Stimulated activated naive CD8-positive, alpha-beta T cell treated with anti-CD3 and anti-CD28 coated beads, Interleukin-15, amount 100 ng/mL, for 72 hours (primary cell): ENCODE results near the gene PTGS1.

Experiments
- ATAC-seq: fragments of 150-1000 bp; cut with Tn5 transposase; 2 replicates; pipeline ENCODE4 v1.10.0; 2021; ENCODE audit warnings: mild to moderate bottlenecking, moderate library complexity
- DNase-seq, 2 donors: peaks; one replicate each; pipeline ENCODE4 v3.0.0; 2021 to 2022
- H3K27ac Mint-ChIP-seq, 2 donors: one replicate each; pipeline ENCODE4 v1.8.0; 2022; ENCODE audit warnings: mild to moderate bottlenecking in 2 of 2, mixed read lengths in 2 of 2, moderate library complexity in 2 of 2
- H3K27me3 Mint-ChIP-seq: one replicate; pipeline ENCODE4 v1.8.0; 2022; ENCODE audit warnings: mixed read lengths
- H3K4me1 Mint-ChIP-seq: one replicate; pipeline ENCODE4 v1.8.0; 2022; ENCODE audit warnings: mild to moderate bottlenecking, mixed read lengths
- H3K4me3 Mint-ChIP-seq, 2 donors: one replicate each; pipeline ENCODE4 v1.8.0; 2022; ENCODE audit warnings: mild to moderate bottlenecking in 2 of 2, mixed read lengths in 2 of 2, moderate library complexity in 1 of 2
- H3K9me3 Mint-ChIP-seq, 2 donors: one replicate each; pipeline ENCODE4 v1.8.0; 2022; ENCODE audit warnings: mixed read lengths in 2 of 2

Gene PTGS1

GRCh38 chr9:122338994-122339393 is 31.8 kb upstream of the PTGS1 start:
- peaks cover 15% of the 10 kb centered on the region for H3K27me3 Mint-ChIP-seq
- no peaks in the 10 kb centered on the region for H3K4me1 Mint-ChIP-seq
- DNase-seq: no peak
- H3K27ac Mint-ChIP-seq: no peak overlapping the region
- H3K9me3 Mint-ChIP-seq: no peaks in the 10 kb centered on the region
- ATAC-seq: no peak
- no peak overlapping the region for H3K4me3 Mint-ChIP-seq

GRCh38 chr9:122339579-122339978 is 31.2 kb upstream of the PTGS1 start:
- H3K9me3 Mint-ChIP-seq: no peaks in the 10 kb centered on the region
- H3K27ac Mint-ChIP-seq: peak overlapping the region in 1 of 2 donors; percentile 55
- no peaks in the 10 kb centered on the region for H3K4me1 Mint-ChIP-seq
- DNase-seq (no peak), ATAC-seq (no peak)
- H3K27me3 Mint-ChIP-seq: peaks cover 15% of the 10 kb centered on the region
- no peak overlapping the region for H3K4me3 Mint-ChIP-seq

GRCh38 chr9:122340161-122340560 is 30.7 kb upstream of the PTGS1 start:
- Mint-ChIP-seq H3K27ac (peak overlapping the region in 1 of 2 donors; percentile 34), H3K9me3 (no peaks in the 10 kb centered on the region), H3K4me1 (no peaks in the 10 kb centered on the region), H3K4me3 (no peak overlapping the region), H3K27me3 (peaks cover 15% of the 10 kb centered on the region)
- DNase-seq (no peak), ATAC-seq (no peak)

- Mint-ChIP-seq H3K4me1 (peaks cover 5% of the 10 kb centered on the region), H3K9me3 (no peaks in the 10 kb centered on the region), H3K27ac (no peak overlapping the region), H3K4me3 (no peak overlapping the region), H3K27me3 (peaks cover 15% of the 10 kb centered on the region)
- ATAC-seq (no peak), DNase-seq (no peak)
Measured at GRCh38 chr9:122342323-122343050, 28.3 kb upstream of the PTGS1 start.

- peak overlapping the region in 1 of 2 donors; percentile 20 for H3K27ac Mint-ChIP-seq
- H3K9me3 Mint-ChIP-seq: no peaks in the 10 kb centered on the region
- ATAC-seq (peak; percentile 41), DNase-seq (peak in 1 of 2 donors; percentile 24)
- peaks cover 8% of the 10 kb centered on the region for H3K27me3 Mint-ChIP-seq
- peak overlapping the region; percentile 75 for H3K4me3 Mint-ChIP-seq
- H3K4me1 Mint-ChIP-seq: peaks cover 31% of the 10 kb centered on the region
Measured at GRCh38 chr9:122346478-122347347, 24.1 kb upstream of the PTGS1 start.

- Mint-ChIP-seq H3K9me3 (no peaks in the 10 kb centered on the region), H3K4me3 (peak overlapping the region; percentile 75), H3K27ac (peak overlapping the region in 1 of 2 donors; percentile 20), H3K4me1 (peaks cover 31% of the 10 kb centered on the region), H3K27me3 (peaks cover 8% of the 10 kb centered on the region)
- ATAC-seq: peak; percentile 28
- DNase-seq: no peak
Measured at GRCh38 chr9:122347348-122348287, 23.2 kb upstream of the PTGS1 start.

GRCh38 chr9:122348288-122348777 is 22.5 kb upstream of the PTGS1 start:
- Mint-ChIP-seq H3K27me3 (peaks cover 8% of the 10 kb centered on the region), H3K9me3 (no peaks in the 10 kb centered on the region)
- ATAC-seq: no peak

GRCh38 chr9:122348791-122349190 is 22.0 kb upstream of the PTGS1 start:
- H3K27me3 Mint-ChIP-seq: peaks cover 8% of the 10 kb centered on the region
- H3K9me3 Mint-ChIP-seq: no peaks in the 10 kb centered on the region
- DNase-seq (no peak), ATAC-seq (no peak)
- no peak overlapping the region for H3K27ac Mint-ChIP-seq
- H3K4me1 Mint-ChIP-seq: peaks cover 31% of the 10 kb centered on the region
- H3K4me3 Mint-ChIP-seq: peak overlapping the region in 1 of 2 donors; percentile 56

More at GRCh38 chr9:122348288-122348777, 22.5 kb upstream of the PTGS1 start:
- no peak for DNase-seq
- Mint-ChIP-seq H3K27ac (no peak overlapping the region), H3K4me1 (peaks cover 31% of the 10 kb centered on the region), H3K4me3 (peak overlapping the region in 1 of 2 donors; percentile 56)

- ATAC-seq: no peak
- DNase-seq: no peak
- Mint-ChIP-seq H3K27ac (no peak overlapping the region), H3K9me3 (no peaks in the 10 kb centered on the region), H3K27me3 (peaks cover 8% of the 10 kb centered on the region), H3K4me3 (no peak overlapping the region), H3K4me1 (peaks cover 31% of the 10 kb centered on the region)
Measured at GRCh38 chr9:122349201-122349600, 21.6 kb upstream of the PTGS1 start.

- H3K27me3 Mint-ChIP-seq: peaks cover 8% of the 10 kb centered on the region
- H3K27ac Mint-ChIP-seq: no peak overlapping the region
- no peaks in the 10 kb centered on the region for H3K9me3 Mint-ChIP-seq
- DNase-seq (peak; percentile 82 to 83), ATAC-seq (peak; percentile 91)
- H3K4me1 Mint-ChIP-seq: peaks cover 31% of the 10 kb centered on the region
- no peak overlapping the region for H3K4me3 Mint-ChIP-seq
Measured at GRCh38 chr9:122350577-122351355, 20.1 kb upstream of the PTGS1 start.

- ATAC-seq (no peak), DNase-seq (no peak)
- peaks cover 8% of the 10 kb centered on the region in 2 donors for H3K9me3 Mint-ChIP-seq
- no peak overlapping the region for H3K4me3 Mint-ChIP-seq
- peaks cover 8% of the 10 kb centered on the region for H3K4me1 Mint-ChIP-seq
- peaks cover 6% of the 10 kb centered on the region for H3K27me3 Mint-ChIP-seq
- H3K27ac Mint-ChIP-seq: peak overlapping the region in 1 of 2 donors; percentile 28
Measured at GRCh38 chr9:122354536-122355199, 16.2 kb upstream of the PTGS1 start.

- H3K9me3 Mint-ChIP-seq: peaks cover 8% of the 10 kb centered on the region in 2 donors
- no peaks in the 10 kb centered on the region for H3K27me3 Mint-ChIP-seq
- H3K4me1 Mint-ChIP-seq: peaks cover under 1% of the 10 kb centered on the region
- no peak for ATAC-seq
- H3K27ac Mint-ChIP-seq: no peak overlapping the region
- no peak overlapping the region for H3K4me3 Mint-ChIP-seq
- no peak for DNase-seq
Measured at GRCh38 chr9:122355336-122355875, 15.4 kb upstream of the PTGS1 start.

- DNase-seq: no peak
- Mint-ChIP-seq H3K4me1 (peaks cover 6% of the 10 kb centered on the region), H3K9me3 (peaks cover 8% of the 10 kb centered on the region in 2 donors), H3K27me3 (no peaks in the 10 kb centered on the region), H3K4me3 (no peak overlapping the region), H3K27ac (no peak overlapping the region)
- ATAC-seq: no peak
Measured at GRCh38 chr9:122356627-122357026, 14.2 kb upstream of the PTGS1 start.

- H3K9me3 Mint-ChIP-seq: peaks cover 8% of the 10 kb centered on the region in 2 donors
- no peak overlapping the region for H3K4me3 Mint-ChIP-seq
- no peak overlapping the region for H3K27ac Mint-ChIP-seq
- peak; percentile 15 to 24 for DNase-seq
- peak; percentile 71 for ATAC-seq
- no peaks in the 10 kb centered on the region for H3K27me3 Mint-ChIP-seq
- H3K4me1 Mint-ChIP-seq: peaks cover 6% of the 10 kb centered on the region
Measured at GRCh38 chr9:122360891-122361290, 9.9 kb upstream of the PTGS1 start.
